ENCODE measurements around the gene CIB1. TPM values are rescaled to one million over a fixed set of nuclear protein-coding genes. Genes with fewer than 3 reads are reported as not detected.

Gene CIB1
- total RNA-seq, 4 donors from 2014 or later: 9.5 to 80.7 (median 49.2) TPM

GRCh38 chr15:90181776-90182175 lies 52.0 kb downstream of the CIB1 start:
- Histone ChIP-seq H3K36me3 (no peaks in the 10 kb centered on the region), H3K27me3 (no peaks in the 10 kb centered on the region), H3K4me1 (peaks cover 0 to 8% of the 10 kb centered on the region in 2 donors), H3K27ac (no peak overlapping the region), H3K9me3 (no peaks in the 10 kb centered on the region), H3K4me3 (no peak overlapping the region)
- no peak for DNase-seq
- TF ChIP-seq POLR2A (IDR thresholded peaks at IDR 0.05) (no peak), CTCF (IDR thresholded peaks at IDR 0.05) (no peak)
- intact Hi-C loops (cut with DNase I; ENCODE audit: low total_unique reads): no loop called here

Small RNA genes lying within 50 kb of the gene (small RNA-seq; reads per million reads assigned to genes)
- not detected for gene AC091167.3

Other genes with a start within 250 kb of the CIB1 start
- 10 to 100 TPM in 2 of 4 donors, 1 to 10 TPM in 2; 2.3 to 22.2 (median 8.4) TPM for gene ZNF710, start 232.6 kb downstream of the CIB1 start, total RNA-seq
- 10 to 100 TPM in 3 of 4 donors, 1 to 10 TPM in 1; 4.1 to 93.8 (median 21.5) TPM for gene IDH2, start 131.5 kb downstream of the CIB1 start, total RNA-seq
- 10 to 100 TPM in 3 of 4 donors, 1 to 10 TPM in 1; 6.7 to 50.1 (median 22.8) TPM for gene SEMA4B, start 32.6 kb downstream of the CIB1 start, total RNA-seq
- gene GDPGP1, start 268 bp upstream of the CIB1 start, total RNA-seq: 10 to 100 TPM in 1 of 4 donors, 1 to 10 TPM in 1, under 1 TPM in 2; under 0.01 to 15.0 (median 4.0) TPM
- under 1 TPM in 1 of 4 donors, not detected in 3; 0.41 TPM for gene TTLL13, start 15.6 kb upstream of the CIB1 start, total RNA-seq
- 100 to 1,000 TPM in 1 of 4 donors, 10 to 100 TPM in 3; 35.6 to 119 (median 69.4) TPM for gene NGRN, start 31.7 kb upstream of the CIB1 start, total RNA-seq
- gene ZNF774, start 118.3 kb upstream of the CIB1 start, total RNA-seq: 1 to 10 TPM in 3 of 4 donors, under 1 TPM in 1; 0.51 to 5.5 (median 3.8) TPM
- 100 to 1,000 TPM; 195 to 777 (median 290) TPM for gene IQGAP1, start 154.3 kb upstream of the CIB1 start, total RNA-seq

Data from uterus (tissue), 4 donors.